Neutrophil (primary cell): ENCODE data around the gene IFT25.

Source experiments
- H3K27ac ChIP-seq: fragments of 200-600 bp; sonication (generic); 2 replicates; pipeline ENCODE4 v1.5.1; 2016; ENCODE audit warnings: mild to moderate bottlenecking, moderate library complexity
- H3K27me3 ChIP-seq: fragments of 200-600 bp; sonication (generic); 2 replicates; pipeline ENCODE4 v1.6.0; 2016; ENCODE audit warnings: mild to moderate bottlenecking
- H3K36me3 ChIP-seq: fragments of 200-600 bp; sonication (generic); 2 replicates; pipeline ENCODE4 v1.5.1; 2017
- H3K4me1 ChIP-seq, 2 experiments: fragments of 200-600 bp in 1 of 2; sonication (generic) in 1 of 2; 1 replicate in 1 of 2; 2 replicates in 1 of 2; pipeline versions ENCODE4 v1.5.1 to v1.6.1; 2013 to 2016; ENCODE audit warnings: low read depth in 1 of 2, low read length in 1 of 2, mild to moderate bottlenecking in 1 of 2, moderate library complexity in 1 of 2; ENCODE audit not compliant: control insufficient read depth in 1 of 2, insufficient read depth in 1 of 2
- H3K4me3 ChIP-seq, 2 experiments: fragments of 200-600 bp in 1 of 2; sonication (generic) in 1 of 2; 1 replicate in 1 of 2; 2 replicates in 1 of 2; pipeline ENCODE4 v1.5.1; 2013 to 2016; ENCODE audit warnings: low read depth in 1 of 2, low read length in 1 of 2, mild to moderate bottlenecking in 1 of 2, moderate library complexity in 1 of 2
- H3K9me3 ChIP-seq: fragments of 200-600 bp; sonication (generic); 2 replicates; pipeline ENCODE4 v1.5.1; 2016
- CTCF ChIP-seq: fragments of 200-600 bp; sonication (generic); IDR thresholded peaks from 2 replicates; pipeline ENCODE4 v1.5.1; 2016; ENCODE audit warnings: antibody characterized with exemption

Gene IFT25

GRCh38 chr1:53871773-53872484 is 73.6 kb downstream of the IFT25 start:
- Histone ChIP-seq H3K27me3 (no peaks in the 10 kb centered on the region), H3K9me3 (no peaks in the 10 kb centered on the region), H3K4me3 (no peak overlapping the region), H3K36me3 (peaks cover 86% of the 10 kb centered on the region), H3K4me1 (no peaks in the 10 kb centered on the region), H3K27ac (no peak overlapping the region)
- TF ChIP-seq CTCF: no peak
